IMR-90 (cell line): ENCODE data around the gene ZNF554.

Experiments used
- CEBPB ChIP-seq: IDR thresholded peaks from 2 replicates; pipeline ENCODE4 v1.6.1; 2012; ENCODE audit warnings: low read depth, low read length, improper control_type of control experiment
- CHD1 ChIP-seq: IDR thresholded peaks from 2 replicates; pipeline ENCODE4 v1.6.1; 2012; ENCODE audit warnings: low read depth, low read length, improper control_type of control experiment
- FOS ChIP-seq: fragments of 150-350 bp; IDR thresholded peaks from 2 replicates; pipeline ENCODE4 v1.6.1; 2016; ENCODE audit warnings: low read depth, low read length
- MAZ ChIP-seq: IDR thresholded peaks from 2 replicates; pipeline ENCODE4 v1.6.1; 2012; ENCODE audit warnings: low read depth, mild to moderate bottlenecking, low read length, improper control_type of control experiment, moderate library complexity, borderline replicate concordance
- POLR2A ChIP-seq: IDR thresholded peaks from 2 replicates; pipeline ENCODE4 v1.6.1; 2012; ENCODE audit warnings: mild to moderate bottlenecking, low read depth, low read length
- RAD21 ChIP-seq: IDR thresholded peaks from 2 replicates; pipeline ENCODE4 v1.6.1; 2012; ENCODE audit warnings: low read length, improper control_type of control experiment
- RCOR1 ChIP-seq: IDR thresholded peaks from 2 replicates; pipeline ENCODE4 v1.6.1; 2012; ENCODE audit warnings: mild to moderate bottlenecking, low read length, improper control_type of control experiment; ENCODE audit not compliant: insufficient replicate concordance
- RFX5 ChIP-seq: IDR thresholded peaks from 2 replicates; pipeline ENCODE4 v1.8.0; 2012; ENCODE audit warnings: low read depth, mild to moderate bottlenecking, low read length, moderate library complexity
- SMC3 ChIP-seq: fragments of 150-350 bp; IDR thresholded peaks from 2 replicates; pipeline ENCODE4 v1.6.1; 2016; ENCODE audit warnings: low read depth, mild to moderate bottlenecking, antibody characterized with exemption, low read length, moderate library complexity
- USF2 ChIP-seq: fragments of 150-350 bp; IDR thresholded peaks from 2 replicates; pipeline ENCODE4 v1.6.1; 2017; ENCODE audit warnings: mild to moderate bottlenecking, antibody characterized with exemption, low read length, low read depth
- TF ChIP-seq, protein P1 (sequence below): conservative IDR thresholded peaks from 2 replicates; pipeline ENCODE4 v1.5.1; 2012; ENCODE audit warnings: mild to moderate bottlenecking, low read depth, low read length, improper control_type of control experiment

DNA sequence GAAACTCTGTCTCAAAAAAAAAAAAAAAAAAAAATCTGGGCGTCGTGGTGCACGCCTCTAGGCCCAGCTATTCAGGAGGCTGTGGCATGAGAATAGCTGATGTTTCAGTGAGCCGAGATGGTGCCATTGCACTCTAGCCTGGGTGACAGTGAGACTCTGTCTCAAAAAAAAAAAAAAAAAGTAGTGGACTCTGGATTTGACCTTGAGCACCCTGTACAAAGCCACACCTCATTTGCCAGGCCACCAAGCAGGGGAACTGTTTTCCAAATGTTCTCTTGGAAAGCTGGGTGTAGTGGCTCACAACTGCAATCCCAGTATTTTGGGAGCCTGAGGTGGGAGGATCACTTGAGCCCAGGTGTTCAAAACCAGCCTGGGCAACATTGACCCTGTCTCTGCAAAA, 17.8 kb downstream of the ZNF554 start:
- TF ChIP-seq, protein P1, sequence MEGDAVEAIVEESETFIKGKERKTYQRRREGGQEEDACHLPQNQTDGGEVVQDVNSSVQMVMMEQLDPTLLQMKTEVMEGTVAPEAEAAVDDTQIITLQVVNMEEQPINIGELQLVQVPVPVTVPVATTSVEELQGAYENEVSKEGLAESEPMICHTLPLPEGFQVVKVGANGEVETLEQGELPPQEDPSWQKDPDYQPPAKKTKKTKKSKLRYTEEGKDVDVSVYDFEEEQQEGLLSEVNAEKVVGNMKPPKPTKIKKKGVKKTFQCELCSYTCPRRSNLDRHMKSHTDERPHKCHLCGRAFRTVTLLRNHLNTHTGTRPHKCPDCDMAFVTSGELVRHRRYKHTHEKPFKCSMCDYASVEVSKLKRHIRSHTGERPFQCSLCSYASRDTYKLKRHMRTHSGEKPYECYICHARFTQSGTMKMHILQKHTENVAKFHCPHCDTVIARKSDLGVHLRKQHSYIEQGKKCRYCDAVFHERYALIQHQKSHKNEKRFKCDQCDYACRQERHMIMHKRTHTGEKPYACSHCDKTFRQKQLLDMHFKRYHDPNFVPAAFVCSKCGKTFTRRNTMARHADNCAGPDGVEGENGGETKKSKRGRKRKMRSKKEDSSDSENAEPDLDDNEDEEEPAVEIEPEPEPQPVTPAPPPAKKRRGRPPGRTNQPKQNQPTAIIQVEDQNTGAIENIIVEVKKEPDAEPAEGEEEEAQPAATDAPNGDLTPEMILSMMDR = no peak
- no peak for TF ChIP-seq CHD1
- no peak for TF ChIP-seq POLR2A
- no peak for TF ChIP-seq RFX5
- TF ChIP-seq SMC3 = no peak
- TF ChIP-seq FOS = no peak
- TF ChIP-seq CEBPB = no peak
- TF ChIP-seq USF2 = no peak
- TF ChIP-seq MAZ = no peak
- no peak for TF ChIP-seq RAD21
- no peak for TF ChIP-seq RCOR1
